Measurements from ENCODE around the gene NECAB3.

The NECAB3 gene

DNA sequence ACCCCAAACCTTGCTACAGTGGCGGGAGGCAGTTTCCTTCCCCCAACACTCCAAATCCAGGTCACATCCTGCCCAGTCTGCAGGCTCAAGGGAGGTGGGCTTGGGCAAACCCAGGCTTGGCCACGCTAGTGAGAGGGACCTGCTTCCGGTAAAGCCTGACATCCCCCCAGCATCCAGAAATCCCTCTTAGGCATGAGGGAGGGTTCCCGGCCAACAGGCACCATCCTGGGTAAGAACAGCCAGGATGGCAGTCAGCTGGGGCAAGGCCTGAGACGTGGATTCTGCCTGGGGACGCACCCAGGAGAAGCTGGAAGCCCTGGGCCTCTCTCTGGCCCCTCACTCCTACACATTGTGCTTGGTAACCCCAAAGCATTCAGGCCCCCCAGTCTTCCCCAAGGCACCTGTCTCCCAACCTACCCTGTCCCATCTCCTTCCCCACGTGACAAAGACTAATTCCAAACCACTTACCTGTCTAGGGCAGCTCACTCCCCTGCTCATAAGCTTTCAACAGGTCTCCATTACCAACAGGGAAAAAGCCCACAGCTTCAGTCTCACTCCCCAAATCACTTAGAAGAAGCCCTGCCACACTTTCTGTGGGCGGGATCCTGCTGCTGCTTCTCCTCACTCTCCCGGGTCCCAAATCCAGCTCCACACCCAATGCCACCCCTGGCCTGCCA, 10.0 kb downstream of the NECAB3 start:
- DNase-seq (ENCODE audit: low spot score) = no peak

DNA sequence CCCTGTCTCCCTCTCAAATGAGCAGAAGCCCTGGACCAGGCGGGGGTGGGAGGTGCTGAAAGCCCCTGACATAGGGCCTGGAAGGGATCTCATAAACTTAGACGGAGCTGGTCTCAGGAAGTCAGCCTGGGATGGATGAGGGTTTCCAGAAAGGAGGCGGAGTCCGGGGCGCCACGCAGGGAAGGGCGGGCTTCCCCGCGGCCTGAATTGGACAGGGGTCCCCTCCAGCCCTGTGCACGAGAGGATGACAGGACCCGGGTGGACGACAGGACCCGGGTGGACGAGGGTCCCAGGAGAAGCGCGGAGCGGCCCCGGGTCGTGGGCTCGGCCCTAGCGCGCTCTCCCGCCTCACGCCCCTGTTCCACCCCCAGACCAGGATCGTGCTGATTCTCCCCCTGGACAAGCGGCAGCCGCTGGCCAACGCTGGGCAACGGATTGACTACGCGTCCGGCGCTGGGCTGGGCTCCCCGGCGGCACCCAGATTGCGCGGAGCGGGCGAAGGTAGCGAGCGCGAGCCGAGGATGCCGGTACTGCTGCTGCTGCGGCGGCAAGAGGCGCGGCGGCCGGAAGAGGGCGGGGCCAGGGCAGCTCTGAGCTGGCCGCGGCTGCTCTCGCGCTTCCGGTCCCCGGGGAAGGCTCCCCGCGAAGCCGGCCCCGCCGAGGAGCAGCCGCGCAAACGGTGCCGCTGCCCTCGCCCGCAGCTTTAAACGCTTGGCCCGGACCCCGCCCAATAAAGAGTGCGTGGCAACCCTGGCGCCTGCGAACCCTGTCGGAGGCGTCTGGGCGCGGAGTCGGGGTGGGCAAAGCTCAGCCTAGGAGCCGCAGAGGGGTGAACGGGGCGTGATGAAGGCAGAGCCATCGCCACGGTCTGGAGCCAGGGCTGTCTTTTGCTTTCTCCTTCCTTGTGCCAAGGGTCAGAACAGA, 10.8 kb downstream of the NECAB3 start:
- peak; percentile 88 for DNase-seq (ENCODE audit: low spot score)

DNA sequence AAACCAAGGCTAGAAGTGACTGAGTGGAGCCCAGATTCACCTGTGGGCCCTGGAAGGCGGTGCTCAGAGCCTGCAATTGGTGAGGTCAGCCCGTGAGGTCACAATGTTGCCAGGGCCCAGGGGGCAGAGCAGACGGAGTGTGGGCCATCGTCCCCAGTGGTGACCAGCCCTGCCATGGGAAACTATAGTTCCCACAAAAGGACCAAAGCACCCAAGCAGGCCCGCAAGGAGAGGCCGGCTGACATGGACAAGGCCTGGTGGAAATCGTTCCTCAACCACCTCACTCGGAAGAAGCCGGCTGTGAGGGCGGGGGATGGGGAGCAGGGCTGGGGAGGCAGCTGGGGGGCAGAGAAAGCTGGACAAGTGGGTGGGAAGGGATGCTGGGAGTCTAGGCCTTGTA, 12.1 kb downstream of the NECAB3 start, which contains the start of gene C20orf144:
TSS of gene C20orf144 (plus strand) at position 156 of the 400 bp plus-strand sequence. CDS start at position 175, 19 bp downstream.
- no peak for DNase-seq (ENCODE audit: low spot score)

DNA sequence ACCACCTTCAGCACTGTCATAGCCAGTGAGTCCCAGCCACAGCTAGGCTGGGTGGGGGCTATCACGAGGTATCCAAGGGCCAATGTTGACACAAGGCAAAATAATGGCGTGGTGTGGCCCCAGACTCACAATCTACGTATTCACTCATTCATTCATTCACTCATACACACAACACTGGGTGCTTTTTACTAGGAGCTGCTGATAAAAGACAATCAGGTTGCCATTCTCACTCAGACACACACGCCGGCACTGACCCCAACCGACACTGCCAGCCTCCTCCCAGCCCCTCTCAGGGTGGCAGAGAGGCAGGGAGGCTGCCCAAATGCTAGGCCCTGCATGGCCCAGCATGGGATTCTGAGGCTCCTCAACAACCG, 13.6 kb downstream of the NECAB3 start:
- DNase-seq (ENCODE audit: low spot score) = no peak

DNA sequence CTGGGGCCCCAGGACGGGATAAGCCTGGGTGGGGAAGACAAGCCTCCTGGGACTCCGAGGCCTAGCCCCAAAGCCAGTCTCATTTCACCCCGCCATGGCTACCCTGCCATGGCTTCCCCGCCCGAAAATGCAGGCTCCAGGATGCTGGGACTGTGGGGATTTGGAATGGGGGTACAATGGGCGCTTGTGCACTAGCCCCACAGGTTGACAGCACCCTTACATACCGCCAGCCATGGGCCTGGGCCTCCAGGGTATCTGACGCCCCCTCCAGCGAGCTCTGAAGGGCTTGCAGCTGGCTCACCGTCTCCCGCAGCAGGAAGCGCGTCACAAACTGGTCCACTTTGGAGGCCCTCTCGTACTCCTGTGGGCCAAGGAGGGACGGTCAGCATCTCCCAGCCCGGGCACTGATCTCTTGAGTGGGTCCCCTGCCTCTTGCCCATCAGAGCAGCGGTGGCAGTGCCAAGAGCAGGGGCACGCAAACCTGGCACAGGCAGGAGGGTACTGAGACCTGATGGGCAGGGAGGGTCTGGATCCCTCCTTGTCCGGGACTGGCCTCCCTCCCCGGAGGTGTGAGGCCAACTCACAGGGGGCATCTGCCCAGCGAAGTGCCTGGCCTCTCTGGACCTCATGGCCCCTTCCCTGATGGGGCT, 14.1 kb downstream of the NECAB3 start:
- no peak for DNase-seq (ENCODE audit: low spot score)

DNA sequence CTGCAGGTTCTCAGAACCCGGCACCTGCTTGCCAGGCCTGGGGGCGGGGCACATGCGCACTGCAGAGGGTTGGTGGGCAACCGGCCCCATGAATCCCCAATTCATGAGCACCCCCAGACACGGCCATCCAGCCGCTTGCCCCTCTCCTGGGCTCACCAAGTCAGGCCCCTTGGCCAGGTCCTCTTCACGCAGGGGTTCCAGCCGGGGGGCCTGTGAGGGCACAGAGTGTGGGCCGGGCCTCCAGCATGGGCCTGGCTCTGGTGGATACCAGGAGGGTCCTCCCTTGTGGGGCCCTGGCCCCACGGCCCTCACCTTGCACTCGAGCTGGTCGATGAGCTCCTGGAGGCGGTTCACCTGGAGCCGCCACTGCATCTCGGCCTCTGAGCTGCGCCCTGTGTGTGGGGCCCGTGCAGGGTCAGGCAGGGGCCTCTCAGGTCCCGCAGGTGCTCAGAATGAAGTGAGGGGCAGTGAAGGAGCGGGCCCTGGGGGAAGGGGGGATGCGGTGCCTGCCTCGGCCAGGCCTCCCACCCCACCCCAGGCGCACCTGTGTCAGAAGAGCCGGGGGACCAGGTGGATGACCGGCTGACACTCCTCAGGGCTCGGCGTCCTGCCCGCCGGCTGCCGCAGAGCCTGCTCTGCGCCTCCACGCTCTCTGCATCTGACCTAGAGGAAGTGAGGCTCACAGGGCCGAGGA, 14.7 kb downstream of the NECAB3 start:
- no peak for DNase-seq (ENCODE audit: low spot score)

DNA sequence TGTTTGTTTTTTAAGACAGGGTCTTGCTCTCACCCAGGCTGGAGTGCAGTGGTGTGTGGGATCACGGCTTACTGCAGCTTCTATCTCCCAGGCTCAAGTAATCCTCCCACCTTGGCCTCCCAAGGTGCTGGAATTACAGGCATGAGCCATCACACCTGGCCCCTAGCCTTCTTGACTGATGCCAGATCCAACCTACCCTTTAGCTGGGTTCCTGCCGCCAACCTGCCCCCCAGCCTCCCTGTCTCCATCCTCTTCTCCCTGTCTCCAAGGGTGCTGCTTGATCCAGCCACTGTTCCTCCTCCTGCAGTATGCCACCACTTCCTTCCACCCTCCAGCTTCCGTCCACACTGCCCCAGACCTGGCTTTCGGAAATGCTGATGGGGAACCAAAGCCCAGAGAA, 15.3 kb downstream of the NECAB3 start:
- DNase-seq (ENCODE audit: low spot score) = no peak

DNA sequence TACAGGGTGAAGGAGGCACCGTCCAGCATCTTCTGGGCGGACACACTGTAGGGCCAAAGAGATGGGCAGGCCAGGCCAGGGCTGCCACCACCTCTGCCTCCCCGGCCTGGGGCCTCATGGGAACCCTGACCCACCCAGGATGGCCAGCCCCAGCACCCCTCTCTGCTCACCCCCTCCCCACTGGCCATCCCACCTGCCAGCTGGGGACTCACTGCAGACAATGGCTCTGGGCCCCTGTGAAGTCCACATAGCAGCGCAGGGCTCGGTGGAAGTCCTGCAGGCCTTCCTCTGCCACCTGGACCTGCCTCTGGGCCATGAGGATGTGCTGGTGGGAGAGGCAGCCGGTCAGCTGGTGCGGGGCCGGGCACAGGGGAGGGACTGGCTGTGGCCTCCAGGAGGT, 15.7 kb downstream of the NECAB3 start:
- DNase-seq (ENCODE audit: low spot score) = no peak

DNA sequence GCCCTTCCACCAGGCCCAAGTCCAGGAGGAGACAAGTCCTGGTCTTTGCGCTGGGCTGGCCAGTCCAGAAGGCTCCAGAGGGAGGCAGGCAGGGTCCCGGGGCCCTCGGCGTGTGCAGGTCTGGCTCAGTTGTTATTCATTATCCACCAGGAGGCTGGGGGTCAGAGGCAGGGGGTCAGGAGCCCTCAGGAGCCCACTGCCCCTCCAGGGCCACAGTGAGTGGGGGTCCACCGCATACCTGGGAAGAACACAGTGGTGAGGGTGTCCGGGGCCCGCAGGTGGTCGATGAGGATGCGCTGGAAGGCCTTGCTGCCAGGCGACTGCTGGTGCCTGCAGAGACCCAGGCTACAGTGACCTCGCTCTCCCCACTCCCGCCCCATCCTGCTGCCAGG, 16.5 kb downstream of the NECAB3 start:
- DNase-seq (ENCODE audit: low spot score) = no peak

DNA sequence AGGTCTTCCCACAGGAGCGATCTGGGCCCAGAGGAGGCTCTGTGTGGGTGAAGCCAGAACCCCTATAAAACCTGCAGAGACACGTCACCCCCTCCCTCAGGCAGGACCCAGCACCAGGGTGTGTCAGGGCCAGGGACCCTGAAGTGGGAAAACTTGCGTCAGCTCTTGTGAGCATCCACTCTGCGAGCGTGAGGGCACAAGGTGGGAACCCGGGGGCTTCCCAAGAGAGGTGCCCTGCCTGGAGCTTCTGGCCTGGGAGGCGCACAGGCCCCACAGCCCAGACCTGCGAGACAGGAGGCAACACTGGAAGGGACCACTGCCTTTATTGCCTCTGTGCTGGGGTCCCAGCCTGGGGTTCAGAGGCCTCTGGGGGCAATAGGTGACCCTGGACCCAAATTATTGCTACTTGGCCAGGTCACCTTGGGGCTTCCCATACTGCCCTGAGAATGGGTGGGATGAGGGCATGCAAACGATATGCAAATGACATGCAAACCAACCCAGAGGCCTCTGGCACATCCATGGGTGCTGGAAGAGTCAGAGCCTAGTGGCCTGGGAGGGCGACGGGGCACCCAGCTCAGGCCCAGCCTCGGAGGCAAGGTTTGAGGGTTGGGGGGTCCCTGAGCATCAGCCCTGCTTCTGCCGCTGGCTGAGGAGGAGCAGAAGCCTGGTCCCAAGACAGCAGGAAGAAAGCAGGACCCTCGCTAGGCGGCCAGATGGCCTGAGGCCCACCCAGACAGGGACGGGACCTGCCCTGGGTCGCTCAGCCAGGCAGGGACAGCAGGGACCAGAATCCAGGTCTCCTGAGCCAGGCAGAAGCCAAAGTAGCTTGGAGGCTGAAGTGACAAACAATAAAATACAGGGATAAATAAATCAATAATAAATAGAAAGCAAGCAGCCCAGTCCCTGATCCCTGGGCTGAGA, 17.2 kb downstream of the NECAB3 start:
- DNase-seq (ENCODE audit: low spot score) = no peak

DNA sequence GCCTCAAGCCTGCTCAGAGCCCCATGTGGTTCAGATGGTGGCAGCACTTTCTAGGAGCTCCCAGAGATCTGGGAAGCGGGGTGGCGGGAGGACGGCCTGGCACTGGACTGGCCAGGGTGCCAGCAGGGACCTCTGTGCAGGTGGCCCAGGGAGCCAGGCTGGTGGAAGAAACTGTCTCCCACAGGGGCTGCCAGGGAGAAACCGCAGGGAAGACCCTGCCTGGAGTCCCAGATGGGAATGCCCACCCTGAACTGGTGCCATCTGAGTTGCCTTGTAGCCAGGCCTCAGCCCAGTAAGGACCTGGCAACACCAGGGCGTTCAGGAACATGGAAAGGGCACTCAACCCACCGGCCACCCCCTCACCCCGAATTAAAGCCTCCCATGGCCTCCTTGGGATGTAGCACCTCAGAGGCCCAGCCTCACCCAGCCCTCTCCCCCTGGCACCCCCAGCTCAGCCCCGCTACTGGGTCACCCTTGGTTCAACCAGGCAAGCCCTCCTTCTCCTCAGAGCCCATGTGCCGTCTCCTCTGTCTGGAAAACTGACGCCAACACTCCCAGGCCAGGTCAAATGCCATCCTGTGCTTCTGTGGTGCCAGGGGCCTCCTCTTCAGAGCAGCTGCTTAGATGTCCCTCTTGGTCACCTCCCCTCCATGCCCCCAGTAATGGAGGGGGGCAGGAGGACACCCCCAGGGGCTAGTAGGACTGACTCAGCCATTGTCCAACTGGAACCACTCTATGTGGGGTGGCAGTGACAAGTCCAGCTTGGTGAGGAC, 18.0 kb downstream of the NECAB3 start:
- DNase-seq (ENCODE audit: low spot score) = no peak

DNA sequence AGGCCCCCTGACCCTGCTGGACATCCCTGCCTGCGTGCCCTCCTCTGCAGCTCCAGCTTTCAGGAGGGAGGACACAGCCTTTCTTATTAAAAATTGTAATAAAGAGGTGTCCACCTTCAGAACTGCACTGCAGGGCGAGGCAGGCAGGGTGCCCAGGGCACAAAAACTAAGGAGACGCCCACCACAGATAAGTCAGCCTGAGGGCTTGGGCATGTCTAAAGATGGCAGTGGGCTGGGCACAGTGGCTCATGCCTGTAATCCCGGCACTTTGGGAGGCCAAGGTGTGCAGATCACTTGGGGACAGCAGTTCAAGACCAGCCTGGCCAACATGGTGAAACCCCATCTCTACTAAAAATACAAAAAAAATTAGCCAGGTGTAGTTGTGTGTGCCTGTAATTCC, 19.1 kb downstream of the NECAB3 start:
- DNase-seq (ENCODE audit: low spot score) = no peak

DNA sequence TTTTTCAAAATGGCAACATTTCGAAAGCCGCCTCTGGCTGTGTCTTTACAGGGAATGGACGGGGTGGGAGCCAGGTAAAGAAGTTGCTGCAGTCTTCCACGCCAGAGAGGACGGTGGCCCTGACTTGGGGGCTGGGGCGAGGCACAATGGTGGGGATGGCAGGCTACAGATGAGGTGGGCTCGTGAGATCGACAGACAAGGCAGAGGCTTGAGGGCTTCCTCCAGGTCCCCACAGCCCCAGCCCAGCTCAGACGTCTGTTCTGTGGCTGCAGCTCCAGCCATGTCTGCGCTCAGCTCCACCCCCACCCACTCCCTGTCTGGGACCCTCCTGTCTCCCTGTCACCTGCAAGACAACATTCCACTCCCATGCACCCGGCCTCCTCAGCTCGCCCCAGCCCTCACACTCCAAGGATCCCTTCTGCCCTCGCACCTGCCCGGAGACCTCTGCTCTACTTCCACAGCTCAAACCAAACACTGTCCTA, 19.5 kb downstream of the NECAB3 start:
- no peak for DNase-seq (ENCODE audit: low spot score)

DNA sequence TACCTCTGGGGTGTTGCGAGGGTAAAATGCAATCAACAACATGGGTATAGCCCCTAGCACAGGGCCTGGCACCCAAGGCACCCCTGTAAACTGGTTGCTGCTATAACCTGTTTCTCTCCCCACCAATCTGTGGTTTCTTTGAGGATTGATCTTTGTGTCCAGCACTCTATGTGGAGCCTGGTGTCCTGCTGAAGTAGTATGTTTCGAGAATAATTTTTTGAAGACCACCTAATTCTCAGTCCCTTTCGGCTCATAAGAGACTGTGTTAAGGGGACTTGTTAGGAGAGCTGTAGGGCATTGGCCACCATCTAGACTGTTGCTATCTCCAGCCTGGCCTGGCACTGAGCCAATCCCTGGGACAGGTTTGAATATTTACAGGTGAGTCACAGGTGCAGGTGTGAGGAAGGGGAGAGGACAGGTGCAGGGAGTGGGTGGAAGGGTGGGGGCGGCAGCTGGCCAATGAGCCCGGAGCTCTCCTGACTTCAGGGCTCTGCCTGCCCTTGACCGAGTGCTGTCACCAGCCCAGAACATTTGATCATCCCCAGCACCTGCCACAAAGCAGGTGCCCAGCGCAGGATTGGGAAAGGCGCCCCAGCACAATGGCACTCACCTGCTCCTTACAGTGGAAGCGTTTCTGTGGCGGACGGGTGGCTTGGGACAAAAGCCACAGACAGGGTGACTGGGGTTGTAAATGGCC, 20.2 kb downstream of the NECAB3 start:
- no peak for DNase-seq (ENCODE audit: low spot score)

DNA sequence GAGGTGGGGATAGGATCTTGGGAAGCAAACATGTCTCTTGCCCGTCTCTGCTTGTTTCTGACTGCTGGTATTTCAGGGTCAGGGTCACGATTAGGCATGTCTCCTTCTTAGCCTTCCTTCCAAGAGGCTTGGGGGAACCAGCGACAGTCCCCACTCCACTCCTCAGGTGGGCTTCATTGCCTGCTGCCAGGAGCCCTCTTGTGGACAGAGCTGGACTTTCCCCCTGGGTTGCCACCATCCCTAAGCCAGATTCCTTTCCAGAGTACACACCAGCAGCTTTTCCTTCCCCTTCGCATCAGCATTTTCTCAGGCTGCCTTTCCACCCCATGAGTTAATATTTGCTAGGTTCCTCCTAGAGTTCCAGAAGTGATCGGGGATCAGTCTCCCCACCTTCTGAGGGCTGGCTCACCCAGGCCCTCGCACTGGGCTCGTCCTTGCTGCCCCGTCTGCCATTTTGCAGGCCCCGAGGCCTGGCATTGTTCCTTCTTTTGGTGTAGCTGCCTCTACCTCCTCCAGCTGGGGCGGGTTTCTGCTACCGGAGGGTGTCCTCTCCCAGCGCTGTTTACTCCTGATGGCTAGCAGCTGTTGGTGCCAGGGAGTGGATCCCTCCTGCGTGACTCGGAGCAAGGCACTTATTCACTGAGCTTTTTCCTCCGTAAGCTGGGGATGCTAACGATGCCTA, 20.9 kb downstream of the NECAB3 start:
- DNase-seq (ENCODE audit: low spot score) = peak; percentile 80

DNA sequence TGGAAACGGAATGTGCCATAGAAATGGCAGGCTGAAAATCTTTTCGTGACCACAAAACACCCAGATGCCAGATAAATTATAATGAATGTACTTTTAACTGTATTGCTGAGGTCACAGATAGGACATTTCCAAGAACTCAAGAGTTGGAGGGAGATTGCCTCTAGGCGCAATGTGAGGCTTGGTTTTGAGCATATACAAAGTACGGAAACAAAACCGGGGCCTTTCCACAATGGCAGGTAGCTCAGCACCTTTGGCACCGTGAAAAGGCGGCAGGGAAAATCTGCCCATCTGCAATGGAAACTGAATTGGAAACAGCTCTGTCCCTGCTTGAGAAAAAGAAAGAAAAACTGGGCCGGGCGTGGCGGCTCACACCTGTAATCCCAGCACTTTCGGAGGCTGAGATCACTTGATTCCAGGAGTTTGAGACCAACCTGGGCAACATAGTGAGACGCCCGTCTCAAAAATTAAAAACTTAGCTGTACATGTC, 22.6 kb downstream of the NECAB3 start:
- DNase-seq (ENCODE audit: low spot score) = no peak

DNA sequence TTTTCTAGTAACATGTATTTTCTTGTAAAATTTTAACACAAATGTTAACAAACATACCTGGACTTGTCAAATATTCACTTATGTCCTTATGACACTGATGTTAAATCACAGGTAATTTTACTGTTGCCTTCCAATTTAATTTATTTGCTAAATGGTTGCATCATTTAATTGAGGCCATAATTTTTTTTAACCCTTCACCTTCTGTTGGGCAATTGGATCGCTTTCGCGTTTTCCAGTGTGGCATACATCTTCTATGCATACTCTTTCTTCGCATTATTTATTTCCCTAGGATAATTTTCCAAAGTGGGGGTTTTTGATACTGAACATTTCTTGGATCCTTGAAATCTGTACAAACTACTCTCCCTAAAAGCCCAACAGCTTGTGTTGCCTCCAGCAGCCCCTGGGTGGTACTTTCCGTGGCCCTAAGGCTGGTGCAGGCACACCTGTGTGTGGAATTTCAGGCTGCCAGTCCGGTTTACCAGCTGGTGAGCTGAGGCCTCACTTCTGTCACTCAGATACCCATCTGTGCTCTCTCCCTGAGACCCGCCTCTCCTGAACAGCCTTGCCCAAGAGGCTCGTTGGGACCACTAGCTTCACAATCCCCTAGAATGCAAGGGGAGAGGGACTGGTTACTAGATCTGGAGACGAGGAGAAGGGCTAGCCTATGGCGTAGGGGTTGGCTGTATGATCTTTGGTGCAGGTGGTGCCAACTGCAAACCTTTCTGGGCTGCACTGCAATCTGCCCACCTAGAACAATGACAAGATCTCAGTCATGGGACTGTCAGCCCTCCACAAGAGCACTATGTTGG, 23.3 kb downstream of the NECAB3 start:
- DNase-seq (ENCODE audit: low spot score) = no peak

All from ecto neural progenitor cell (in vitro differentiated cells).